GM18505 (cell line): ENCODE results near the gene CDK17.

Source experiments
- ATAC-seq: cut with Tn5 transposase; IDR thresholded peaks from one replicate; pipeline ENCODE4 v1.9.1; 2021; ENCODE audit not compliant: unreplicated experiment
- POLR2A ChIP-seq: IDR thresholded peaks from 4 replicates; pipeline ENCODE4 v1.6.1; 2011; ENCODE audit warnings: borderline replicate concordance; ENCODE audit not compliant: insufficient read depth, insufficient read length; ENCODE audit errors: extremely low read depth

Gene CDK17

DNA sequence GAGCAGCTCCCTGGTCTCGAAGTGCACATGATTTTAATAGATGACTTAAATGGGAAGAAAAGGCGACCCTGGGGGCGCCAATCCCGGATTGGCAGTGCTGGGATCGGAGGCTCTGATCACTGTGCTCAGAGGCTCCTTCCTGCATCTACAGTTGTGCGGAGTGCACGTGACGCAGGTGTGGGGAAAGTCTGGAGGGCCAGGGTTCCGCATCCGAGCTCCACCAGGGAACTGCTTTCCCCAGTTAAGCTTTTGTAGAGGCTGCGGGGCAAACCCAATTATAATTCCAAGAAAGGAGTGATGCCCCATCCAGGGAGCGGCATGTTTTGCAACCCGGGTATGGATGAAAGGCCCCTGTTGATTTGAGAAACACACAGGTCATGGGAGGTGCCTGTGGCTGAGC is 169.6 kb downstream of the CDK17 start:
- ATAC-seq = no peak
- TF ChIP-seq POLR2A = no peak

DNA sequence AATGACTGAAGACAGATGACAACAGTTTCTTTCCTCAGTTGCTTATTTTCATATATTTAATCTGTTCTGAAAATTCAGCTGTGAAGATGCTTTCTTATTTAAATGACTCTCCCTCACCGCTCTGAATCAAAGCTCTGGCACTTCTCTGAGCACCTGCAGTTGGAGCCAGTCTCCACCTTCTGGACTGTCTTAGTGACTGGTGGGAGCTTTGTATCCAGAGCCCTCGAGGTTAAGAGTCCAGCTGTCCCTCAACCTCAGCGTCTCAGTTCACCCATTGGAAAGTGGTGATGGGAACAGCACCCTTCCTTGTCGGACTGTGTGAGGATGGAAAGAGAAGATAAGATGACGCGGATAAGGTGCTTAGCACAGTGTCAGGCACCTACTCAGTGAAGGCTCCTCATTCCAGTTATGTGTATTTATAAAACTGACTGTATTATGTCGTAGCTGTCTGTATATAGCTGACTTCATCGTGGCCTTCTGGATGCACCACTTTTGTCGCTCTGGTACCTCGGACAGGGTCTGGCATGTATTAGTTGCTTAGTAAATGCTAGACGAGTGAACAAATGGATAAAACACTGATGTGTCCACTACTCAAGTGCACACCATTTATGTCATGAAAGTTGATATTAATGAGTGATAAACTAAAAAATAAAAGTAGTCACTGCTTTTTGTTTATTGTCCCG is 171.5 kb downstream of the CDK17 start:
- no peak for ATAC-seq
- TF ChIP-seq POLR2A = no peak
